Endodermal cell (in vitro differentiated cells): Measurements from ENCODE around the gene SESN1. TPM values are rescaled to one million over a fixed set of nuclear protein-coding genes. Genes with fewer than 3 reads are reported as not detected.
A peak's percentile ranks its signal among the peaks of the same experiment; 100 is the strongest.

Experiments
- DNase-seq: peaks from one replicate; pipeline ENCODE4 v3.0.0-alpha.2; 2017
- H3K27ac ChIP-seq: 2 replicates; pipeline ENCODE4 v1.5.1; 2013; ENCODE audit warnings: mild to moderate bottlenecking, low read depth, low read length, moderate library complexity
- H3K27me3 ChIP-seq: 2 replicates; pipeline ENCODE4 v1.6.1; 2013; ENCODE audit warnings: mild to moderate bottlenecking, low read length, moderate library complexity; ENCODE audit not compliant: insufficient read depth, control insufficient read depth, poor library complexity, severe bottlenecking
- H3K36me3 ChIP-seq: 2 replicates; pipeline ENCODE4 v1.7.0; 2013; ENCODE audit warnings: mild to moderate bottlenecking, low read length, moderate library complexity; ENCODE audit not compliant: control insufficient read depth, insufficient read depth
- H3K4me1 ChIP-seq: one replicate; pipeline ENCODE4 v1.7.0; 2013; ENCODE audit warnings: low read length; ENCODE audit not compliant: control insufficient read depth, insufficient read depth
- H3K4me3 ChIP-seq: 2 replicates; pipeline ENCODE4 v1.5.1; 2013; ENCODE audit warnings: mild to moderate bottlenecking, low read length, moderate library complexity
- H3K9ac ChIP-seq: 2 replicates; pipeline ENCODE4 v1.6.1; 2013; ENCODE audit warnings: mild to moderate bottlenecking, low read length, moderate library complexity; ENCODE audit not compliant: poor library complexity, severe bottlenecking; ENCODE audit errors: extremely low read depth
- H3K9me3 ChIP-seq: 2 replicates; pipeline ENCODE4 v1.6.1; 2013; ENCODE audit warnings: mild to moderate bottlenecking, low read length, moderate library complexity; ENCODE audit not compliant: control insufficient read depth
- H3K27ac Mint-ChIP-seq: 2 replicates; pipeline ENCODE4 v1.8.0; 2020; ENCODE audit warnings: mixed read lengths
- H3K27me3 Mint-ChIP-seq: 2 replicates; pipeline ENCODE4 v1.8.0; 2021; ENCODE audit warnings: mild to moderate bottlenecking, mixed read lengths; ENCODE audit not compliant: insufficient read depth
- H3K36me3 Mint-ChIP-seq: 2 replicates; pipeline ENCODE4 v1.8.0; 2020; ENCODE audit warnings: low read depth, mixed read lengths
- H3K4me1 Mint-ChIP-seq: 2 replicates; pipeline ENCODE4 v1.8.0; 2020; ENCODE audit warnings: mixed read lengths
- H3K4me3 Mint-ChIP-seq: 2 replicates; pipeline ENCODE4 v1.8.0; 2020; ENCODE audit warnings: mild to moderate bottlenecking, moderate library complexity, mixed read lengths
- H3K9me3 Mint-ChIP-seq: 2 replicates; pipeline ENCODE4 v1.8.0; 2020; ENCODE audit warnings: mild to moderate bottlenecking, mixed read lengths
- CTCF ChIP-seq: fragments of 200-600 bp; sonication (generic); conservative IDR thresholded peaks from 2 replicates; pipeline ENCODE4 v1.5.0; 2021; ENCODE audit warnings: antibody characterized with exemption, mild to moderate bottlenecking
- WGBS, 2 experiments: methylation state at CpG; one replicate each; pipeline versions ENCODE4 v1.1.5 to v1.1.7; 2013; ENCODE audit warnings: missing lambda C conversion rate in 2 of 2, mixed read lengths in 1 of 2; ENCODE audit not compliant: insufficient coverage in 1 of 2, insufficient read length in 1 of 2; 5-methylcytosine and 5-hydroxymethylcytosine counted together
- total RNA-seq, 2 donors: library from RNA; stranded (reverse); fragmentation: NEBNext Ultra II Directional in 1 of 2; extraction: Animal tissue kit (Norgen Biotek cat#: 25700) in 1 of 2; gene quantifications; 2 replicates in 1 of 2; 3 replicates in 1 of 2; pipeline ENCODE4 v1.2.1, GENCODE V29; 2021

SESN1 gene
- total RNA-seq, 2 donors from 2014 or later: 7.5 to 13.1 TPM

- Histone ChIP-seq H3K4me3 (no peak overlapping the region), H3K36me3 (no peaks in the 10 kb centered on the region), H3K4me1 (peaks cover 3% of the 10 kb centered on the region), H3K9me3 (no peaks in the 10 kb centered on the region), H3K27ac (no peak overlapping the region), H3K27me3 (no peaks in the 10 kb centered on the region), H3K9ac (no peak overlapping the region)
- no peak for DNase-seq
- no peak for TF ChIP-seq CTCF
- H3K4me3 Mint-ChIP-seq: no peak overlapping the region
- H3K9me3 Mint-ChIP-seq: no peaks in the 10 kb centered on the region
- H3K27me3 Mint-ChIP-seq: no peaks in the 10 kb centered on the region
- H3K27ac Mint-ChIP-seq: no peak overlapping the region
- peaks cover 13% of the 10 kb centered on the region for H3K4me1 Mint-ChIP-seq
- H3K36me3 Mint-ChIP-seq: no peaks in the 10 kb centered on the region
These were observed 18.7 kb downstream of the SESN1 start for GRCh38 chr6:109075934-109076333.

- DNase-seq: no peak
- Histone ChIP-seq H3K27me3 (no peaks in the 10 kb centered on the region), H3K36me3 (no peaks in the 10 kb centered on the region), H3K9me3 (no peaks in the 10 kb centered on the region), H3K27ac (no peak overlapping the region), H3K4me1 (peaks cover 3% of the 10 kb centered on the region), H3K9ac (no peak overlapping the region), H3K4me3 (no peak overlapping the region)
- H3K27ac Mint-ChIP-seq: no peak overlapping the region
- H3K9me3 Mint-ChIP-seq: no peaks in the 10 kb centered on the region
- TF ChIP-seq CTCF: no peak
- no peaks in the 10 kb centered on the region for H3K27me3 Mint-ChIP-seq
- H3K4me1 Mint-ChIP-seq: peaks cover 13% of the 10 kb centered on the region
- no peaks in the 10 kb centered on the region for H3K36me3 Mint-ChIP-seq
- no peak overlapping the region for H3K4me3 Mint-ChIP-seq
These were observed 20.6 kb downstream of the SESN1 start for GRCh38 chr6:109074133-109074415.

- Mint-ChIP-seq H3K36me3 (no peaks in the 10 kb centered on the region), H3K4me1 (peaks cover 13% of the 10 kb centered on the region), H3K27ac (no peak overlapping the region), H3K4me3 (no peak overlapping the region), H3K9me3 (no peaks in the 10 kb centered on the region), H3K27me3 (no peaks in the 10 kb centered on the region)
- Histone ChIP-seq H3K9me3 (no peaks in the 10 kb centered on the region), H3K4me1 (peaks cover 3% of the 10 kb centered on the region), H3K4me3 (no peak overlapping the region), H3K36me3 (no peaks in the 10 kb centered on the region), H3K9ac (no peak overlapping the region), H3K27ac (no peak overlapping the region), H3K27me3 (no peaks in the 10 kb centered on the region)
- TF ChIP-seq CTCF: peak; percentile 81
- peak; percentile 60 for DNase-seq
- WGBS, 2 experiments: 54 to 69% methylated on average over 3 to 7 of the region's 7 CpGs
These were observed 21.1 kb downstream of the SESN1 start for GRCh38 chr6:109073344-109074132.
